AG10803 (cell line): ENCODE measurements around the gene TMEM125.
A peak's percentile ranks its signal among the peaks of the same experiment; 100 is the strongest.

Experiments used
- DNase-seq: peaks from one replicate; pipeline ENCODE4 v3.0.0; 2010; ENCODE audit warnings: low read depth
- H3K4me3 ChIP-seq: 2 replicates; pipeline ENCODE4 v1.5.1; 2011; ENCODE audit warnings: mild to moderate bottlenecking, low read length, control low read depth
- TF ChIP-seq, protein P1 (sequence below): conservative IDR thresholded peaks from 2 replicates; pipeline ENCODE4 v1.5.1; 2011; ENCODE audit warnings: mild to moderate bottlenecking, low read length, control low read depth, inconsistent platforms

The TMEM125 gene

GRCh38 chr1:43269627-43270375 lies at the start of gene TMEM125:
Gene TMEM125 (plus strand): TSS chr1:43269983. CDS start chr1:43272723, 2,740 bp downstream.
- DNase-seq = no peak
- TF ChIP-seq, protein P1, sequence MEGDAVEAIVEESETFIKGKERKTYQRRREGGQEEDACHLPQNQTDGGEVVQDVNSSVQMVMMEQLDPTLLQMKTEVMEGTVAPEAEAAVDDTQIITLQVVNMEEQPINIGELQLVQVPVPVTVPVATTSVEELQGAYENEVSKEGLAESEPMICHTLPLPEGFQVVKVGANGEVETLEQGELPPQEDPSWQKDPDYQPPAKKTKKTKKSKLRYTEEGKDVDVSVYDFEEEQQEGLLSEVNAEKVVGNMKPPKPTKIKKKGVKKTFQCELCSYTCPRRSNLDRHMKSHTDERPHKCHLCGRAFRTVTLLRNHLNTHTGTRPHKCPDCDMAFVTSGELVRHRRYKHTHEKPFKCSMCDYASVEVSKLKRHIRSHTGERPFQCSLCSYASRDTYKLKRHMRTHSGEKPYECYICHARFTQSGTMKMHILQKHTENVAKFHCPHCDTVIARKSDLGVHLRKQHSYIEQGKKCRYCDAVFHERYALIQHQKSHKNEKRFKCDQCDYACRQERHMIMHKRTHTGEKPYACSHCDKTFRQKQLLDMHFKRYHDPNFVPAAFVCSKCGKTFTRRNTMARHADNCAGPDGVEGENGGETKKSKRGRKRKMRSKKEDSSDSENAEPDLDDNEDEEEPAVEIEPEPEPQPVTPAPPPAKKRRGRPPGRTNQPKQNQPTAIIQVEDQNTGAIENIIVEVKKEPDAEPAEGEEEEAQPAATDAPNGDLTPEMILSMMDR = no peak
- H3K4me3 ChIP-seq = no peak within 1 kb of the TSS

DNA sequence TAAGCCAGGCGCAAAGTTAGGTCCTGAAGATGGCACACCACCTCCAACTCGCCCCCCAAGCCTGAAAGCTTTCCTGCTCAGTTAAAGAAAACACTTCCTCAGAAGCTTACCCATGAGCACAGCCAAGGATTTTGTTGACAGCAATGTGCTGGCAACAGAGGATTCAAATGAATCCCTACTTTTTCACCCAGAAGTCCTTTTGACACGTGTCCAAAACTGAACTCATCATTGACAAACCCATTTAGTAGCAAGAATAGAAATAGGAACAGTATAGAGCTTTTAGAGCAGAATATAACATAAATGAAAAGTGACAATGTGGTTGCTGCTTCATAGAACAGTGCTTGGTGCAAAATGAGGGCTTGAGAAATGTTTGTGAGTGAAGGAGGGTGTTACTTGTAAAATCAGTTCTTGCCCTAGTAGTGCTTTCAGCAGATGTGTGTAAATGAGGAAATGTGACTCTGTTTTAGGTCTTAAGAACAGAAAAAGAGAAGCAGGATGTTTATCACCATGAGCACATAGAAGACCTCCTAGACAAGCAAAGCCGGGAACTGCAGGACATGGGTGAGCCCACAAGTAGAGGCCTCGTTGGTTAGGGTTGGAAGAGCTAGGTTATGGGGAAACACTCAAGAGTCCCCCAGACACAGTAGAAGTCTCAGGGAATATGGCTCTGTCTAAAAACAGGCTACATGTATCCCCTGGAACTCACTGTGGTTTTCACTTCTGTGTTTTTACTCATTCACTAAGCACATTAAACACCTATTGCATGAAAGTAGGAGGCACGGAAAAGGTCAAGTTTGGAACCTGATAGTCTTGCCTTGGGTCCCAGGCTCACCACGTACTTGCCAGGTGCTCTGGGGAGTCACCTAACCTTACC lies 48.6 kb upstream of the TMEM125 start:
- no peak overlapping the region for H3K4me3 ChIP-seq
- no peak for DNase-seq
- TF ChIP-seq, protein P1 = no peak

DNA sequence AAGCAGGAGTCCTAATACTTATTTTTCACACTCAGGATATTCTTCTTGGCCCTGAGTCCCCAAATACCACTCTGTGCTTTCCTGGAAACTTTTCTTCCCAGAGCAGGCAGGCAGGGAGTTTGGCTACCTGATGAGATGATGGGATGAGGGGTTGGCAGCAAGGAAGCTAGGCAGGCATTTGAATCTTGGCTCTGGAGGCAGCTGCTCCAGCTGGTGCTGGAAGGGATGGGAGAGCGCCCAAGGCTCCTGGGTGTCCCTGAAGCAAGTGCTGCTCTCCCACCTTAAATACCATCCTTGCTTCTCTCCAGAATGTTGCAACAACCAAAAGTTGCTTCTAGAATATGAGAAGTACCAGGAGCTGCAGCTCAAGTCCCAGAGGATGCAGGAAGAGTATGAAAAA lies 48.0 kb upstream of the TMEM125 start:
- no peak for DNase-seq
- no peak overlapping the region for H3K4me3 ChIP-seq
- TF ChIP-seq, protein P1 = no peak

- H3K4me3 ChIP-seq = no peak overlapping the region
- TF ChIP-seq, protein P1 = no peak
- DNase-seq = no peak
These were observed 46.9 kb upstream of the TMEM125 start for GRCh38 chr1:43222879-43223278.

DNA sequence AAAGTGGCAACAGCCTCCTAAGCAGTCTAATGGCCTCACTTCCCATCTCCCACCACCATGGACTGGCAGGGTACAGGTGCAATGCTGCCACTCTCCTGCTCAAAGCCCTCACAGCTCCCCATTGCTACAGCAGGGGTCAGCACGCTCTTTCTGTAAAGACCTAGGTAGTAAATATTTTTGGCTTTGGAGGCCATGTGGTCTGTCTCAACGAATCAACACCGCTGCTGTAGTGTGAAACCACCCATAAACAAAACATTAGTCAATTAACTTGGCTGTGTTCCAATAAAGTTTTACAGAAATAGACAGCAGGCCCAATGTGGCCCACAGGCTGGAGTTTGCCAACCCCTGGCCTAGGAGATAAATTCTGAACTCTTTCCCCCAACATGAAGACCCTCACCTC lies 44.6 kb upstream of the TMEM125 start:
- DNase-seq = peak; percentile 22
- TF ChIP-seq, protein P1 = no peak
- H3K4me3 ChIP-seq = no peak overlapping the region

DNA sequence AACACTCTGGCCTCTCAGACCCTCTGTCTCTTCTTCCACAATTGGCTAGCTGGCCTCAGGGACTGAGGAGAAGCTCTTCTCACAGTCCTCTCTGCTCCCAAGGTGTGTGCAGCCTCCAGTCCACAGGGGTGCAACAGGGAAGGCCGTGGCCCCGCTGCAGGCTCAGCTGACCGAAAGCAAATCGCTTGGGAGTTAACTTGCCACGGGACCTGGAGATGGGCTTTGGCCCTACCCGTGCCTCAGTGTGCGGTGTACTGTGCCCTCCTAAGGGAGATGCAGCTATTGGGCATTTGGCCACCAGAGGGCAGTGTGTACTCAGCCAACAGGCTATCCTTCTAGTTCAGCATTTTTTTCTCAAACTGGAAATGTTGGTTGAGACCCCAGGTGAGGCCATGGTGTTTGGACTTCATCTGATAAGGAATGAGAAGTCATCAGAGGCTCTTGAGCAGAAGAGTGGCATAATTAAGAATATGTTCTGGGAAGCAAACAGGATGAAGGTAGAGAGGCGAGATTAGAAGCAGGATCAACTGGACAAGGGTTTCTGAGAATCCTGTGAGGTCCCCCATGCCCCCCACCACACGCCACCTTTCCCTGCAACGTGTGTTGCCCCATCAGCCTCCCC lies 42.5 kb upstream of the TMEM125 start:
- TF ChIP-seq, protein P1 = peak; percentile 96
- peak; percentile 58 for DNase-seq
- no peak overlapping the region for H3K4me3 ChIP-seq
